ENCODE measurements around the gene GNG7. TPM values are rescaled to one million over a fixed set of nuclear protein-coding genes. Genes with fewer than 3 reads are reported as not detected.
"Not testable (repeated sequence)": the region's sequence is repeated elsewhere in the genome, so short reads cannot be mapped to it uniquely, and the experiment has no call there.

GNG7 gene
- polyA plus RNA-seq, 1 donor: 2.4 TPM

- DNase-seq: no peak
Measured at GRCh38 chr19:2600914-2601870, 101.3 kb downstream of the GNG7 start.

- no peak for DNase-seq
Measured at GRCh38 chr19:2594319-2594718, 108.2 kb downstream of the GNG7 start.

GRCh38 chr19:2592824-2593223 is 109.7 kb downstream of the GNG7 start:
- no peak for DNase-seq

- DNase-seq: no peak
Measured at GRCh38 chr19:2591537-2592291, 110.8 kb downstream of the GNG7 start.

- DNase-seq: no peak
Measured at GRCh38 chr19:2590630-2591399, 111.7 kb downstream of the GNG7 start.

GRCh38 chr19:2589441-2589840 is 113.1 kb downstream of the GNG7 start:
- no peak for DNase-seq

- DNase-seq: no peak
Measured at GRCh38 chr19:2588081-2588777, 114.3 kb downstream of the GNG7 start.

- DNase-seq: no peak
Measured at GRCh38 chr19:2587001-2587719, 115.3 kb downstream of the GNG7 start.

GRCh38 chr19:2586196-2586595 is 116.3 kb downstream of the GNG7 start:
- DNase-seq: no peak

- no peak for DNase-seq
Measured at GRCh38 chr19:2584002-2584401, 118.5 kb downstream of the GNG7 start.

- DNase-seq: no peak
Measured at GRCh38 chr19:2582984-2583956, 119.2 kb downstream of the GNG7 start.

- not testable (repeated sequence) for DNase-seq
Measured at GRCh38 chr19:2580396-2580795, 122.1 kb downstream of the GNG7 start.

GRCh38 chr19:2579678-2580280 is 122.7 kb downstream of the GNG7 start:
- no peak for DNase-seq

- DNase-seq: peak; percentile 89
Measured at GRCh38 chr19:2578901-2579677, 123.4 kb downstream of the GNG7 start.

GRCh38 chr19:2578391-2578890 is 124.1 kb downstream of the GNG7 start:
- no peak for DNase-seq

- DNase-seq: no peak
Measured at GRCh38 chr19:2577722-2578335, 124.7 kb downstream of the GNG7 start.

- DNase-seq: no peak
Measured at GRCh38 chr19:2575734-2576481, 126.6 kb downstream of the GNG7 start.
